GM19468 (cell line): Measurements from ENCODE around the gene FNDC7.
"Not testable (repeated sequence)": the region's sequence is repeated elsewhere in the genome, so short reads cannot be mapped to it uniquely, and the experiment has no call there.

Source experiments
- ATAC-seq: cut with Tn5 transposase; IDR thresholded peaks from one replicate; pipeline ENCODE4 v1.9.1; 2021; ENCODE audit warnings: mild to moderate bottlenecking, moderate library complexity, moderate number of reproducible peaks; ENCODE audit not compliant: unreplicated experiment; ENCODE audit errors: extremely low read depth

FNDC7 gene

GRCh38 chr1:108712606-108713150 is at the start of gene FNDC7:
TSS of gene FNDC7 (plus strand) at chr1:108712908. CDS start at chr1:108712934, 26 bp downstream.
- ATAC-seq = no peak

- ATAC-seq = no peak
Observed at GRCh38 chr1:108663074-108663473, 49.6 kb upstream of the FNDC7 start.

GRCh38 chr1:108664481-108664880 is 48.2 kb upstream of the FNDC7 start:
- no peak for ATAC-seq

DNA sequence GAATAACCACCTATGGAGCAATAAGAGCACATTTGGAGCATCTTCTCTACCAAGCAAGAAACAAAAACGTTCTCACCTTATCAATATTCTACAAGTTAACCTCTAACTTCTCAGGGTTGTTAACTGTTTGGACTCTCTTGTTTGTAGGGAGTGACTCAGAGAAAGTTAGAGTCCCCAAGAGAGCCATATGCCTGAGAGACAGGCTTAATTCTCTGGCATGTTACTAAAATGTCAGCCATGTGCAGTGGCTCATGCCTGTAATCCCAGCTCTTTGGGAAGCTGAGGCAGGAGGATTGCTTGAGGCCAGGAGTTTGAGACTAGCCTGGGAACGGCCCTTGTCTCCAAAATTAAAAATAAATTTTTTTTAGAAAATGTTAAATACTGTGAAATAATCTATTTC is 47.6 kb upstream of the FNDC7 start:
- no peak for ATAC-seq

DNA sequence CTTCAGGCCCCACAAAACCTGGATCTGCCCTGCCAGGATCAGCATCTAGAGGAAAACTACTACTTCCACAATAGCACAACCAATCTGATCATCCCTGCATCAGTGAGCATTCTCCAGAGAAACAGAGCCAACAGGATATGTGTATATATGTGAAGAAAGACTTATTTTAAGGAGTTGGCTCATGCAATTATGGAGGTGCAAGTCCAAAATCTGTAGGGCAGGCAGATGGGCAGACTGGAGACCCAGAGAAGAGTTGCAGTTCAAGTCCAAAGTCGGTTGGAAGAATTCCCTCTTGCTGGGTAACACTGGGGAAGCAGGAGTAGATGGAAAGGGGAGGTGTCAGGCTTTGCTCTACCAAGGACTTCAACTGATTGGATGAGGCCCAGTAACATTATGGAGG is 46.9 kb upstream of the FNDC7 start:
- no peak for ATAC-seq

DNA sequence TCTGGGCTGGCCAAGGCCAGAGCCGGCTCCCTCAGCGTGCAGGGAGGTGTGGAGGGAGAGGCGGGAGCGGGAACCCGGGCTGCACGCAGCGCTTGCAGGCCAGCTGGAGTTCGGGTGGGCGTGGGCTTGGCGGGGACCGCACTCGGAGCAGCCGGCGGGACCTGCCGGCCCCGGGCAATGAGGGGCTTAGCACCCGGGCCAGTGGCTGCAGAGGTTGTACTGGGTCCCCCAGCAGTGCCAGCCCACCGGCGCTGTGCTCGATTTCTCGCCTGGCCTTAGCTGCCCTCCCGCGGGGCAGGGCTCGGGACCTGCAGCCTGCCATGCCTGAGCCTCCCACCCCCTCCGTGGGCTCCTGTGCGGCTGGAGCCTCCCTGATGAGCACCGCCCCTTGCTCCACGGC is 45.3 kb upstream of the FNDC7 start:
- not testable (repeated sequence) for ATAC-seq

DNA sequence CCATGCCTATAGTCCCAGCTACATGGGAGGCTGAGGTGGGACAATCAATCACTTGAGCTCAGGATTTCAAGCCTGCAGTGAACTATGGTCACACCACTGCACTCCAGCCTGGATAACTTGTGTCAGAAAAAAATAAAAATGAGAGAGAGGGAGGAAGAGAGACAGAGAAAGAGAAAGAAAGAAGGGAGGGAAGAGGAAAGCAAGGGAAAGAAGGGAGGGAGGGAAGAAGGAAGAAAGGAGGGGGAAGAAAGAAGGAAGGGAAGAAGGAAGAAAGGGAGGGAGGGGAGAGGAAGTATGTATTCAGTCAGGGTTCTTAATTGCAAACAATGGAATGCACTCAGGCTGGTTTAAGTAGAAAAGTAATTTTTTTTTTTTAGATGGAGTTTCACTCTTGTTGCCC is 43.9 kb upstream of the FNDC7 start:
- ATAC-seq = no peak

GRCh38 chr1:108669679-108670078 is 43.0 kb upstream of the FNDC7 start:
- ATAC-seq = no peak

DNA sequence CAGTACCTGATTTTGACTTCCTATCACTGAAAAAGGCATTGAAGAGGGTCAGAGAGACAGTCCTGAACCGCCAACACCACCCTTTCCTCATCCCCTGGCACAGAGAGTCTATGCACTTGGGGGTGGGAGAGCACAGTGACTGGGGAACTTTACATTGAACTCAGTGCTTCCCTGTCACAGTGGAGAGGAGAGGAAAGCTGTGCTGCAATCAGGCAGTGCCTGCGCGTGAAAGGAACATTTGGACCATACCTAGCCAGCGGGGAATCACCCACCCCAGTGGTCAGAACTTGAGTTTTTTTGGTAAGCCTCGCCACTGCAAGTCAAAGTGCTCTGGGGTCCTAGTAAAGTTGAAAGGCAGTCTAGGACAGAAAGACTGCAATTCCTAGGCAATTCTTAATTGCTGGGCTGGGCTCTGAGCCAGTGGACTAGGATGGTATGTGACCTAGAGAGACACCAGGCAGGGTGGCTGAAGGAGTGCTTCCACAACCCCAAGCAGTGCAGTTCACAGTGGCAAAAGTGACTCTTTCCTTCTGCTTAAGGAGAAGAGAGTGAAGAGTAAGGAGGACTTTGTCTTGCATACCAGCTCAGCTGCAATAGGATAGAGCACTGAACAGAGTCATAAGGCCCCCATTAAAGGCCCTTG is 42.5 kb upstream of the FNDC7 start:
- no peak for ATAC-seq

DNA sequence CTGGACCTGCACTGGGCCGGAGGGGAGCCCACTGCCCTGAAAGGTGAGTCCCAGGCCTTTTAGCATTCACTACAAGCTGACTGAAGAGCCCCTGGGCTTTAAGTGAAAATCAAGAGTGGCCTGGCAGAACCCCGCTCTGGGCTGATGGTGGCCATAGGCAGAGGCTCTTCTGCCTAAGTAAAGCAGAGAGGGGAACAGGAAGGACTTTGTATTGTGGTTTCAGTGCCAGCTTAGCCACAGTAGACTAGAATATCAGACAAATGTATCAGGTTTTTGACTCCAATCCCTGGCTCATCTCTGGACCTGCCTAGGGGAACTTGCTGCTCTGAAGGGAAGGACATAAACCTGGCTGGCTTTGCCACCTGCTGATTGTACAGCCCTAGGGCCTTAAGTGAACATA is 41.6 kb upstream of the FNDC7 start:
- no peak for ATAC-seq

GRCh38 chr1:108678706-108679105 is 34.0 kb upstream of the FNDC7 start:
- no peak for ATAC-seq

- no peak for ATAC-seq
Observed at GRCh38 chr1:108679586-108680213, 33.0 kb upstream of the FNDC7 start.

DNA sequence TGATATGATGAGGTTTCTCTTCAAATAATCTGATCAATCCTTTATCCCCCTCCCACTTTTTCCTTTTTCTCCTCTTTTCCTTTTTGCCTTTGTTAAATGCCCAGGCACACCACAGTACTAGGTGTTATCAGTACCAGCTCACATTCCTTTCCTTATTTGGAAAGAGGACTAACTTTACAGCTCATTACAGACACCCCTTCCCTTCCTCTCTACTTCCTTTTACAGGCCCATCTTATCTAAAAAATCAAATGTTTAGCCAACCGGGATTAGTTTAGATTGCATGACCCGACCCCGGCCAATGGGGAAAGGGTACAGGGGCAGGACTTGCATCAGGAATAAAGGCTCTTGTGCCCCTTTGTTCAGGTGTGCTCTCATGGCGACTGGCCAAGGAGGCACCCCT is 31.0 kb upstream of the FNDC7 start:
- ATAC-seq = not testable (repeated sequence)

- ATAC-seq = no peak
Observed at GRCh38 chr1:108685529-108685928, 27.2 kb upstream of the FNDC7 start.

- ATAC-seq = no peak
Observed at GRCh38 chr1:108686614-108687313, 25.9 kb upstream of the FNDC7 start.

DNA sequence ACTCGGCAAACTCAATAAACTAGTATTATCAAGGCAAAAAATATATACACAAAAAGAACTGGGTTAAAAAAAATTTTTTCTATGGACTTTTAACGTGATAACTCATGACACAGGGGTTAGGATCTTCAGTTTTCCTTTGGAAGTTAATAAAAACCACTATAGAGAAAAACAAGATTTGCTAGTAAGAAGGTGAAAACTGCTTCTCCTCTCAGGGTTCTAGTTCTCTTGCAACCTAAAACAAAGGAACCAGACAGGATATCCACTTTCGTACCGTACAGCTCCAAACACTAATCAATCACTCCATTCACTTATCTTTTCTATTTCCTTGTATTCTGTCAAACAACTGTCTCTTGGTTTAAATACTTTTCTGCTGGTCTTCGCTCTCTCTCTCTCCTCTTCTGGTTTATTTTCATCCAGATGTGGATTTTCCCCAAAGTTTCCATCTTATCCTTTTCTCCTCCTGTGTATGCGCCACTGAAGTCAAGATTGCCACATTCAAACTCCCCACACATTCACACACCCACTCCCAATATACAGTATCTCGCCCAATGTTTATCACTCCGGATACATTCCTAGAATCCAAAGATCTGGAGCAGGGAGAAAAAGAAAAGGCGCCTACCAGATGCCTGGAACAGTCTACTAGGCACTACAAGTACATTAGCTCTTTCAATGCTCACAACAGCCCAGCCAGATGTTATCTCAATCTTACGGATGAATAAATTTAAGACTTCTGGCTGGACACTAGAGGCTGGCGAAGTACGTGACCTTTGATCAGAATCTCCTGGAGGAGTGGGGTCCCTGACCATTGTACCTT is 21.4 kb upstream of the FNDC7 start:
- no peak for ATAC-seq

GRCh38 chr1:108691942-108692723 is 20.6 kb upstream of the FNDC7 start, which contains the start of gene PRPF38B:
TSS of gene PRPF38B (plus strand) at chr1:108692310. CDS start at chr1:108692592, 282 bp downstream.
- peak; percentile 96 for ATAC-seq

DNA sequence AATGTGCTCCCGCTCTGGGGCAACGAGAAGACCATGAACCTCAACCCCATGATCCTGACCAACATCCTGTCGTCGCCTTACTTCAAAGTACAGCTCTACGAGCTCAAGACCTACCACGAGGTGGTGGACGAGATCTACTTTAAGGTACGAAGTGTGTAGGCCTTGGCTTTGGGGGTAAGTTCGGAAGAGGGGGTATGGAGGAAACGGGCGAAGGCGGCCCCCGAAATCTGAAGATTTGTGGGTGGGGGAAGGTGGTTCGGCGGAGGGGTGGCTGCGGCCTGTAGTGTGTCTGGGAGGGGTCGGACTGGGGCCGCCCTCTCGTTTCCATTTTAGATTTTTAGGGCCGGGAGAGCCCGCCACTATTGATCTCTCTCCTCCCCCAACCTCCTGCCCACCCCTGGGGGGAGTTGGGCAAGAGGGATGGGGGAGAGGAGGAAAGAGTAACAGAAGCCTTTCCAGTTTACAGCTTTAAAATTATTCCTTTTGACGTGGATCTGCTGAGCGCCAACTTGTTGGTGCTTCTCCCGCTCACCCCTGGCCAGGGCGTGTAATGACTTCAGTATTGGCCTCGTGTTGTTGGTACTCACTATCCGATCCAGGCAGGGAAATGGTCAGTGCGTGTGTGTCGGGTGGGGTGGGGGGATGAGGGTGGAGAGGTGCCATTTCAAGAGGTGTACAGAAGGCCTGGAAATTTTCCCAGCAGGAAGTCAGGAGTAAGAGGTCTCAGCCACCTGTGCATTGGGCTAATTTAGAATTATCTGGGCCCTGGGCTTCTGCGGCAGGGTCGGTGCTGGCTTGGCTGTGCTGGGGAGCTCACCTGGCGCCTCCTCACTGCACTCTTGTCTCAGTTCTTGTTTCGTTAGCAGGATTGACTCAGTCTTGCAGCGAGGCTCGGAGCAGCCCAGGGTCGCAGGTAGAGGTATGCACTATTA is 19.7 kb upstream of the FNDC7 start:
- ATAC-seq = no peak
